NCI-H446 (cell line): ENCODE results near the gene HLA-DRA.

Experiments
- DNase-seq, 2 experiments: peaks; one replicate each; lab custom pipeline; 2025; lab: John Stamatoyannopoulos, UW

HLA-DRA gene

DNA sequence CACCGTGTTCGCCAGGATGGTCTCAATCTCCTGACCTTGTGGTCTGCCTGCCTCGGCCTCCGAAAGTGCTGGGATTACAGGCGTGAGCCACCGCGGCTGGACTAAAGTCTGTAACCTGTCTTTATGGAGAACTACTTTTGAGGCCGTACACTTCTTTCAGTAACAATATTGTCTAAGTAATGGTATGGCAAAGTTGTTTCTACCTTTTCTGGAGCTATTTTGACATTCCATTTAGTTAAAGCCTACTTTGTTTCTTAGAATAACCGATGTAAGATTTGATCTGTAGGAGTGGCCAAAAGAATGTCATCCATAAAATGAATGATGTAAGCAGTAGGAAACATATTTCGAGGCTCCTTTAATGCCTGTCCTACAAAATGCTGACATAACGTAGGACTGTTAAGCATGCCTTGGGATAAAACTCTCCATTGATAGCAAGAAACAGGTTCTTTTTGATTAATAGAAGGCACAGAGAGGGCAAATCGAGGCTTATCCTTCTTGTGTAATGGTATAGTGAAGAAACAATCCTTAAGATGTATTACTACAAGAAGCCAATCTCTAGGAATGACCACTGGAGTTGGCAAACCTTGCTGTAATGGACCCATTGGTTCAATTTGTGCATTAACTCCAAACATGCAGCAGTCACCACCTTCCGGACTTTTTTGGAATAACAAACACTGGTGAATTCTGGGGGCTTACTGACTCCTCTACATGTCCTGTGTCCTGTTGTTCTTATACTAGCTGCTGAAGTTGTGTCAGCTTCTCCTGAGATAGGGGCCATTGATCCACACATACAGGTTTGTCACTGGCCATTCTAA, 35.9 kb downstream of the HLA-DRA start:
- no peak for DNase-seq

DNA sequence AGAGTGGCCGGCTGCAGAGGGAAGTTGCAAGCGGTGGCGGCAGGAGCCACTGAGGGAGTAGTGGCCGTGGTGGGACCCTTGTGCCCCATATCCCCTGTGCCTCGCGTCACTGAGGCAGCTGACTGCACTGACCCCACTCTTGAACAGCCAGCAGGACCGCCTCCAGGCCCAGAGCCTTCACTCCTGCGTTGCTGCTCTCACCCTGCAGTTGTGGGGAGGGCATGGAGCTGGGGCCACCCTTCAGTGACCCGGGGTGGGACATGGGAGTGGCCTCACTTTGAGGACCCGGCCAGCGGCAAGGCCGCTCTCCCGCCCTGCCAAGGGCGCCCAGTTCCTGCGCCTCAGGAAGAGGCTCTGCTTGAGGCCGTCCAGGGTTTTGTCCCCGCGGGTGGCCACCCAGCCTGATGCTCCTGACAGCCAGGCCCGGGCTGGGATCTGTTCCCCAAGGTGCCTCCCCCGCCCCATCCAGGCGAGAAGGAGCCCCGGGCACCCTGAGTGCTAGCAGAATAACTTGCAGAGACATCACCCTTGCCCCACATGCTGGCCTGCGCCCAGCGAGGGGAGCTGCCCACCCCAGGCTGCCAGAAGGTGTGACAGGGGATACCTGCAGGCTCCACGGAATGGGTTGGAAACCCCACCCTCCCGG, 44.4 kb downstream of the HLA-DRA start:
- DNase-seq: no peak

DNA sequence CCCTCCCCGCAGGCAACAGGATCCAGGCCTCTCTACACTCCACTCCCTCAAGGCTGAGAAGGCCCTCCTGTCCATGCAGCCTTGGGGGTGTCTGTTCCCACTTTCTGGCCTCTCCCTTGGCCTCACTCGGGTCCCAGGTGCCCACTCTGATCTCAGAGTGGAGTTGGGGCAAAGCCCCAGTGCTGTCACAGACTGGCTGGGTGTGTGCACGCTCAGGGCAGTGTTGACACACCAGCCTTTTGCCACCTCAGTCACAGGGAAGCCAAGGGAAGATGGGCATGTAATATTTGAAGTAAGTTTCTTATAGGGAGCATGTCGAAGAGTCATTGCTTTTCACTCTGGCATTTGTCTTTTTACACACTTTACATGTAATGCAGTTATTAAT, 44.9 kb downstream of the HLA-DRA start:
- no peak for DNase-seq

GRCh38 chr6:32488083-32488482, 48.4 kb downstream of the HLA-DRA start:
- no peak for DNase-seq

DNA sequence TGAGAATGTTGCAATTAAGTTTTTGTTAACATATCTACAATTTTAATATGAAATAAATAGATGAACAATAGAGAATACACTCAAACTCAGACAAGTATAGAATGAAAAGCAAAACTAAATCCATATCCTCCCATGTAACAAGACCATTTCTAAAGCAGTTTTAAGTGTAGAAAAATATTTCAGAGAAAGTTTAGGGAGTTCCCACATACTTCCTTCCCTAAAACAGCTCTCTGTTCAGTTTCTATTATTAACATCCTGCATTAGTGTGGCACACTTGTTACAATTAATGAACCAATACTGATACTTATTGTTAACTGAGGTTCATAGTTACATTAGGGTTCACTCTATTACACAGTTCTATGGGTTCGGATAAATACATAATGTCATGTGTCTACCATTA, 52.0 kb downstream of the HLA-DRA start:
- no peak for DNase-seq

- DNase-seq: no peak
These were observed 52.7 kb downstream of the HLA-DRA start for GRCh38 chr6:32492351-32492750.
